ENCODE measurements around the gene FTSJ1. TPM values are rescaled to one million over a fixed set of nuclear protein-coding genes. Genes with fewer than 3 reads are reported as not detected.

FTSJ1 gene
- polyA plus RNA-seq, 3 donors, result 36.6 to 44.3 (median 40.4) TPM

- H3K27me3 Mint-ChIP-seq (ENCODE audit: low read depth in 3 of 3), result peaks cover 1 to 17% (median 3%) of the 10 kb centered on the region in 3 donors
- Histone ChIP-seq H4K20me1 (ENCODE audit: insufficient read depth, low read length) (no peaks in the 10 kb centered on the region), H3K9ac (ENCODE audit: insufficient read depth, low read length, poor library complexity, severe bottlenecking) (no peak overlapping the region), H3K4me1 (ENCODE audit: control insufficient read depth in 1 of 2, insufficient read depth in 2 of 2, low read length in 2 of 2) (peaks cover 11 to 19% of the 10 kb centered on the region in 2 donors), H3K4me2 (replicated peaks; ENCODE audit: extremely low read depth, low read length, poor library complexity, severe bottlenecking) (no peak overlapping the region), H3K79me2 (ENCODE audit: insufficient read depth, low read length) (no peaks in the 10 kb centered on the region), H3K4me3 (replicated peaks in 1 of 3; ENCODE audit: low read depth in 2 of 3, low read length in 3 of 3) (no peak overlapping the region), H3K9me3 (replicated peaks in 1 of 2; ENCODE audit: control insufficient read depth in 1 of 2, insufficient read depth in 1 of 2, low read length in 2 of 2) (no peaks in the 10 kb centered on the region), H3K36me3 (replicated peaks in 1 of 2; ENCODE audit: control insufficient read depth in 1 of 2, insufficient read depth in 2 of 2, low read length in 2 of 2) (no peaks in the 10 kb centered on the region), H3K27ac (ENCODE audit: low read depth in 1 of 2, low read length in 2 of 2) (no peak overlapping the region), H2AFZ (ENCODE audit: insufficient read depth, low read depth, low read length, poor library complexity, severe bottlenecking) (no peak overlapping the region), H3K27me3 (ENCODE audit: control insufficient read depth in 2 of 2, insufficient read depth in 2 of 2, low read length in 2 of 2) (no peaks in the 10 kb centered on the region)
- TF ChIP-seq CTCF (IDR thresholded peaks at IDR 0.05), result no peak
- H3K36me3 Mint-ChIP-seq, result peaks cover 3 to 4% of the 10 kb centered on the region in 2 donors
- no peak for DNase-seq
- intact Hi-C loops (cut with micrococcal nuclease), result no loop called here
- WGBS (ENCODE audit: insufficient coverage), result 96% methylated on average over 4 of the region's 10 CpGs
- H3K27ac Mint-ChIP-seq, result no peak overlapping the region
- H3K9me3 Mint-ChIP-seq, result peaks cover 0 to 2% (median 0%) of the 10 kb centered on the region in 7 donors
- H3K4me3 Mint-ChIP-seq, result no peak overlapping the region
- peaks cover 22% of the 10 kb centered on the region for H3K4me1 Mint-ChIP-seq
Measured at GRCh38 chrX:48467281-48467761, 8.7 kb upstream of the FTSJ1 start.

- Mint-ChIP-seq H3K27me3 (ENCODE audit: low read depth in 3 of 3) (peaks cover 1 to 18% (median 3%) of the 10 kb centered on the region in 3 donors), H3K4me1 (peaks cover 22% of the 10 kb centered on the region), H3K4me3 (peak overlapping the region; percentile 80 to 89), H3K27ac (no peak overlapping the region), H3K36me3 (peaks cover 0 to 4% of the 10 kb centered on the region in 2 donors), H3K9me3 (peaks cover 0 to 2% (median 0%) of the 10 kb centered on the region in 7 donors)
- no peaks in the 10 kb centered on the region for H3K9me3 ChIP-seq (replicated peaks in 1 of 2; ENCODE audit: control insufficient read depth in 1 of 2, insufficient read depth in 1 of 2, low read length in 2 of 2)
- H3K27me3 ChIP-seq (ENCODE audit: control insufficient read depth in 2 of 2, insufficient read depth in 2 of 2, low read length in 2 of 2), result no peaks in the 10 kb centered on the region
- peak overlapping the region; percentile 81 for H2AFZ ChIP-seq (ENCODE audit: insufficient read depth, low read depth, low read length, poor library complexity, severe bottlenecking)
- WGBS (ENCODE audit: insufficient coverage), result 0% methylated on average over 1 of the region's 18 CpGs
- H3K27ac ChIP-seq (ENCODE audit: low read depth in 1 of 2, low read length in 2 of 2), result no peak overlapping the region
- H3K9ac ChIP-seq (ENCODE audit: insufficient read depth, low read length, poor library complexity, severe bottlenecking), result peak overlapping the region; percentile 42
- DNase-seq, result no peak
- peak overlapping the region; percentile 18 to 70 (median 38) for H3K4me3 ChIP-seq (replicated peaks in 1 of 3; ENCODE audit: low read depth in 2 of 3, low read length in 3 of 3)
- intact Hi-C loops (cut with micrococcal nuclease), result no loop called here
- no peaks in the 10 kb centered on the region for H4K20me1 ChIP-seq (ENCODE audit: insufficient read depth, low read length)
- TF ChIP-seq CTCF (IDR thresholded peaks at IDR 0.05), result no peak
- no peaks in the 10 kb centered on the region for H3K36me3 ChIP-seq (replicated peaks in 1 of 2; ENCODE audit: control insufficient read depth in 1 of 2, insufficient read depth in 2 of 2, low read length in 2 of 2)
- H3K4me2 ChIP-seq (replicated peaks; ENCODE audit: extremely low read depth, low read length, poor library complexity, severe bottlenecking), result peak overlapping the region; percentile 71
- peaks cover 11 to 19% of the 10 kb centered on the region in 2 donors for H3K4me1 ChIP-seq (ENCODE audit: control insufficient read depth in 1 of 2, insufficient read depth in 2 of 2, low read length in 2 of 2)
- no peaks in the 10 kb centered on the region for H3K79me2 ChIP-seq (ENCODE audit: insufficient read depth, low read length)
Measured at GRCh38 chrX:48468247-48468671, 7.7 kb upstream of the FTSJ1 start.

Data from CD14-positive monocyte (primary cell).